Measurements from ENCODE around the gene ATP6V1F.
"Not testable (repeated sequence)": the region's sequence is repeated elsewhere in the genome, so short reads cannot be mapped to it uniquely, and the experiment has no call there.

The ATP6V1F gene

GRCh38 chr7:128909625-128910568 lies 47.2 kb downstream of the ATP6V1F start:
- Histone ChIP-seq H3K4me1 (ENCODE audit: insufficient read depth, poor library complexity, severe bottlenecking) (no peaks in the 10 kb centered on the region), H3K36me3 (ENCODE audit: low read depth) (no peaks in the 10 kb centered on the region), H3K9me3 (ENCODE audit: severe bottlenecking) (no peaks in the 10 kb centered on the region), H3K27me3 (ENCODE audit: insufficient read depth, poor library complexity, severe bottlenecking) (peaks cover 10% of the 10 kb centered on the region), H3K27ac (ENCODE audit: poor library complexity, severe bottlenecking) (no peak overlapping the region), H3K4me3 (ENCODE audit: severe bottlenecking) (no peak overlapping the region)
- ATAC-seq (ENCODE audit: low read depth) (peak; percentile 24; the same call in 1 of the 3 replicates), DNase-seq (ENCODE audit: low spot score) (peak; percentile 47)
- TF ChIP-seq CTCF (IDR thresholded peaks at IDR 0.05; ENCODE audit: poor library complexity, severe bottlenecking): no peak

- Histone ChIP-seq H3K4me3 (ENCODE audit: severe bottlenecking) (no peak within 1 kb of the TSS), H3K36me3 (ENCODE audit: low read depth) (no peaks in the 10 kb centered on the region), H3K9me3 (ENCODE audit: severe bottlenecking) (no peaks in the 10 kb centered on the region), H3K27ac (ENCODE audit: poor library complexity, severe bottlenecking) (no peak within 1 kb of the TSS), H3K27me3 (ENCODE audit: insufficient read depth, poor library complexity, severe bottlenecking) (peaks cover 15% of the 10 kb centered on the region), H3K4me1 (ENCODE audit: insufficient read depth, poor library complexity, severe bottlenecking) (no peaks in the 10 kb centered on the region)
- peak; percentile 68 for DNase-seq (ENCODE audit: low spot score)
- TF ChIP-seq CTCF (IDR thresholded peaks at IDR 0.05; ENCODE audit: poor library complexity, severe bottlenecking): no peak
- no peak for ATAC-seq (ENCODE audit: low read depth)
These were observed 47.9 kb downstream of the ATP6V1F start, which contains the start of gene KCP for GRCh38 chr7:128910569-128910945. KCP (minus strand) TSS chr7:128910709; CDS start chr7:128910676, 33 bp downstream.

GRCh38 chr7:128911423-128912031 lies 48.9 kb downstream of the ATP6V1F start:
- no peak for ATAC-seq (ENCODE audit: low read depth)
- H3K36me3 ChIP-seq (ENCODE audit: low read depth): no peaks in the 10 kb centered on the region
- no peak overlapping the region for H3K4me3 ChIP-seq (ENCODE audit: severe bottlenecking)
- no peak for TF ChIP-seq CTCF (IDR thresholded peaks at IDR 0.05; ENCODE audit: poor library complexity, severe bottlenecking)
- H3K27ac ChIP-seq (ENCODE audit: poor library complexity, severe bottlenecking): no peak overlapping the region
- peak; percentile 19 for DNase-seq (ENCODE audit: low spot score)
- no peaks in the 10 kb centered on the region for H3K4me1 ChIP-seq (ENCODE audit: insufficient read depth, poor library complexity, severe bottlenecking)
- H3K9me3 ChIP-seq (ENCODE audit: severe bottlenecking): no peaks in the 10 kb centered on the region
- H3K27me3 ChIP-seq (ENCODE audit: insufficient read depth, poor library complexity, severe bottlenecking): peaks cover 19% of the 10 kb centered on the region

- H3K27ac ChIP-seq (ENCODE audit: poor library complexity, severe bottlenecking): no peak overlapping the region
- H3K9me3 ChIP-seq (ENCODE audit: severe bottlenecking): no peaks in the 10 kb centered on the region
- H3K4me1 ChIP-seq (ENCODE audit: insufficient read depth, poor library complexity, severe bottlenecking): no peaks in the 10 kb centered on the region
- no peak for ATAC-seq (ENCODE audit: low read depth)
- TF ChIP-seq CTCF (IDR thresholded peaks at IDR 0.05; ENCODE audit: poor library complexity, severe bottlenecking): no peak
- peak; percentile 43 for DNase-seq (ENCODE audit: low spot score)
- no peak overlapping the region for H3K4me3 ChIP-seq (ENCODE audit: severe bottlenecking)
- H3K27me3 ChIP-seq (ENCODE audit: insufficient read depth, poor library complexity, severe bottlenecking): peaks cover 19% of the 10 kb centered on the region
- no peaks in the 10 kb centered on the region for H3K36me3 ChIP-seq (ENCODE audit: low read depth)
These were observed 49.6 kb downstream of the ATP6V1F start for GRCh38 chr7:128912281-128912680.

- peak; percentile 19 for DNase-seq (ENCODE audit: low spot score)
- not testable (repeated sequence) for H3K9me3 ChIP-seq (ENCODE audit: severe bottlenecking); ATAC-seq (ENCODE audit: low read depth)
These were observed 50.2 kb downstream of the ATP6V1F start for GRCh38 chr7:128912709-128913495.

More at GRCh38 chr7:128912709-128913495, 50.2 kb downstream of the ATP6V1F start:
- H3K36me3 ChIP-seq (ENCODE audit: low read depth); H3K4me1 ChIP-seq (ENCODE audit: insufficient read depth, poor library complexity, severe bottlenecking); H3K4me3 ChIP-seq (ENCODE audit: severe bottlenecking); H3K27ac ChIP-seq (ENCODE audit: poor library complexity, severe bottlenecking): not testable (repeated sequence)
- H3K27me3 ChIP-seq (ENCODE audit: insufficient read depth, poor library complexity, severe bottlenecking): peaks cover 19% of the 10 kb centered on the region
